WI38 (cell line): ENCODE data around the gene STK38L.
A peak's percentile ranks its signal among the peaks of the same experiment; 100 is the strongest.

Experiments used
- H3K4me3 ChIP-seq: 2 replicates; pipeline ENCODE4 v1.5.1; 2011; ENCODE audit warnings: low read depth, mild to moderate bottlenecking, control low read depth, low read length
- CTCF ChIP-seq: IDR thresholded peaks from 2 replicates; pipeline ENCODE4 v1.5.1; 2012; ENCODE audit warnings: low read depth, mild to moderate bottlenecking, control low read depth, low read length

The STK38L gene

GRCh38 chr12:27343255-27344000 is 99.3 kb downstream of the STK38L start:
- H3K4me3 ChIP-seq, result peak overlapping the region; percentile 19
- no peak for TF ChIP-seq CTCF

- H3K4me3 ChIP-seq, result no peak overlapping the region
- no peak for TF ChIP-seq CTCF
Observed at GRCh38 chr12:27344246-27344645, 100.2 kb downstream of the STK38L start.

DNA sequence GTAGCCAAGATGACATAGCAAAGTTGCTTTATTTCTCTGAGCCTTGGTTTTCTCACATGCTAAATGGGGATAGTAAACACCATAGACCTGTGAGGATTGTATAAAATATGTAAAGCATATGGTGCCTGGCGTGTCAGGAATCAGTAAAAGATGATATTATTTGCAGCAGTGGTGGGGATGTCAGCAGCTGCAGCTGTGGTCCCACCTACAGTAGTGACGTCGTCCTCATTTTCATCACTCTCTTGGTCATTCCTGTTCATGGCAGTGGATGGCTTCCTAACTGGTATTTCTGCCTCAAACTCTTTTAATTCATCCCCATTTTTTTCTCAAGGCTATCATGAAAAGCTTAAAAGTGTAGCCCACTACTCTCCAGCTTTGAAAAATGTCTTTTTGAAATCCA is 100.7 kb downstream of the STK38L start:
- no peak for TF ChIP-seq CTCF
- no peak overlapping the region for H3K4me3 ChIP-seq

DNA sequence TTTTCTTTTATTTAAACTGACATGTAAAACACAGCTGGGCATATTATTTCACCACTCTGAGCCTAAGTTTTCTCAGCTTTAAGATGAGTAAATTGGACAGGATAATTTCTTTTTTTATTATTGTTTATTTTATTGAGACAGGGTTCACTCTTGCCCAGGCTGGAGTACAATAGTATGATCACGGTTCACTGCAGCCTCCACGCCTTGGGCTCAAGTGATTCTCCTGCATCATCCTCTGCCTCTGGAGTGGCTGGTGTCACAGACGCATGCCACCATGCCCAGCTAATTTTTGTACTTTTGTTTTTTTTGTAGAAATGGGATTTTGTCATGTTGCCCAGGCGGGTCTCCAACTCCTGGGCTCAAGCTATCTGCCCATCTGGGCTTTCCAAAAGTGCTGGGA is 101.3 kb downstream of the STK38L start:
- H3K4me3 ChIP-seq, result no peak overlapping the region
- no peak for TF ChIP-seq CTCF

- no peak overlapping the region for H3K4me3 ChIP-seq
- TF ChIP-seq CTCF, result no peak
Observed at GRCh38 chr12:27347779-27348178, 103.7 kb downstream of the STK38L start.

DNA sequence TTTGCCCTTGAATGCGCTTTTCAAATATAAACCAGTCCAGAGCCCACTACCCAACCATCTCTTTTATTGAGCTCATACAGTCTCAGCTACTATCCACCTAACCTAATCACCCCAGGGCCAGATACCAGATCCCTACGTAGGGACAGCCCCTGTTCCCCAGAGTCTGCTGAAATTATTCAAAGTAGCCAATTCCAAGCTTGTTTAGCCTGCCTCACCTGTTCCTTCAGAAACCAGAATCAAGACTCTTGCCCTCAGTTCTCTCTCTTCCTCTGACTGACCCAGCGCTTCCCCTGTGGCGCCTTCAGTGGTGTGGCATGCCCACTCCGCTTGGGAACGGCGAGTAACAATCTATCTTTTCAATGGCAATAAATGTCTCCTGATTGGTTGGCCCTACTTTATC is 107.4 kb downstream of the STK38L start:
- H3K4me3 ChIP-seq, result no peak overlapping the region
- TF ChIP-seq CTCF, result no peak

DNA sequence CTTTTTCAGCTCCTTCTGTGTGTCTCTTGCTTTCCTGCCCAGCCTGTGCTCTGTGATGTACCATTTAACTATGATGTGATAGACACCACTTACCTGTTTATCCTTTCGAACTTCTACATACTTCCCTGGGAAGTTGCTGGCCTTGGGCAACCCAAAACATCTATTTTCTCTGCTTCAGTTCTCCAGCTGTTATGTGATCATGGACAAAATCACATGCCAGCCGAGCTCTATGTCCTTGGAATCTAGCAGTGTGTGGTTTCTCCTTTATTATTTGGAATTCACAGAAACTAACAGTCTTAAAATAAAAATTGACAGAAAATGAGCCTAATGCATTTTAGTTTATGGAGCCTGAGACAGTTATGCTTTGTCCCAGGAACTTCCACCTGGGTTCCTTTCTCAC is 111.4 kb downstream of the STK38L start:
- no peak overlapping the region for H3K4me3 ChIP-seq
- TF ChIP-seq CTCF, result no peak
